Choroid plexus epithelial cell (primary cell): ENCODE results near the gene KCNMA1.

Source experiments
- DNase-seq: peaks from one replicate; pipeline ENCODE4 v3.0.0-alpha.2; 2010; ENCODE audit warnings: low read depth
- H3K4me3 ChIP-seq: 2 replicates; pipeline ENCODE4 v1.5.1; 2011; ENCODE audit warnings: low read depth, mild to moderate bottlenecking, control low read depth, low read length, moderate library complexity
- CTCF ChIP-seq: conservative IDR thresholded peaks from 2 replicates; pipeline ENCODE4 v1.5.1; 2011; ENCODE audit warnings: low read depth, mild to moderate bottlenecking, control low read depth, inconsistent platforms, low read length, moderate library complexity

KCNMA1 gene

GRCh38 chr10:77586719-77587415 lies 50.7 kb downstream of the KCNMA1 start:
- DNase-seq: peak; percentile 98
- peak; percentile 42 for TF ChIP-seq CTCF
- H3K4me3 ChIP-seq: no peak overlapping the region

- TF ChIP-seq CTCF: no peak
- H3K4me3 ChIP-seq: no peak overlapping the region
- no peak for DNase-seq
Observed at GRCh38 chr10:77584938-77585337, 52.7 kb downstream of the KCNMA1 start.

GRCh38 chr10:77583527-77583926 lies 54.1 kb downstream of the KCNMA1 start:
- H3K4me3 ChIP-seq: no peak overlapping the region
- no peak for TF ChIP-seq CTCF
- DNase-seq: no peak

- DNase-seq: peak; percentile 68
- TF ChIP-seq CTCF: no peak
- H3K4me3 ChIP-seq: no peak overlapping the region
Observed at GRCh38 chr10:77582710-77583115, 54.9 kb downstream of the KCNMA1 start.

- no peak for TF ChIP-seq CTCF
- DNase-seq: no peak
Observed at GRCh38 chr10:77581738-77582137, 55.9 kb downstream of the KCNMA1 start.

GRCh38 chr10:77580482-77580881 lies 57.1 kb downstream of the KCNMA1 start:
- no peak for TF ChIP-seq CTCF
- no peak for DNase-seq
- H3K4me3 ChIP-seq: no peak overlapping the region

More at GRCh38 chr10:77581738-77582137, 55.9 kb downstream of the KCNMA1 start:
- no peak overlapping the region for H3K4me3 ChIP-seq

GRCh38 chr10:77578583-77579227 lies 58.9 kb downstream of the KCNMA1 start:
- DNase-seq: peak; percentile 31
- TF ChIP-seq CTCF: no peak
- H3K4me3 ChIP-seq: no peak overlapping the region
